Dendritic cell treated with granulocyte-macrophage colony-stimulating factor and Interleukin-4, amounts not matched to agents 40 ng/mL and 50 ng/mL, for 4 days (primary cell): Measurements from ENCODE around the gene UNC5B.

ENCODE experiments used
- H3K27ac Mint-ChIP-seq: one replicate; pipeline ENCODE4 v1.8.0; 2022; ENCODE audit warnings: mild to moderate bottlenecking, mixed read lengths
- H3K27me3 Mint-ChIP-seq: one replicate; pipeline ENCODE4 v1.8.0; 2022; ENCODE audit warnings: mild to moderate bottlenecking, mixed read lengths
- H3K36me3 Mint-ChIP-seq: one replicate; pipeline ENCODE4 v1.8.0; 2022; ENCODE audit warnings: low read depth, mixed read lengths
- H3K4me1 Mint-ChIP-seq: one replicate; pipeline ENCODE4 v1.8.0; 2022; ENCODE audit warnings: low read depth, mixed read lengths
- H3K4me3 Mint-ChIP-seq: one replicate; pipeline ENCODE4 v1.8.0; 2022; ENCODE audit warnings: mild to moderate bottlenecking, moderate library complexity, mixed read lengths
- H3K9me3 Mint-ChIP-seq: one replicate; pipeline ENCODE4 v1.8.0; 2022; ENCODE audit warnings: mixed read lengths
- intact Hi-C: fragments of 100-400 bp; cut with micrococcal nuclease; formaldehyde crosslinking; loops from one replicate; pipeline ENCODE4 v1.15.0; 2022

The UNC5B gene

DNA sequence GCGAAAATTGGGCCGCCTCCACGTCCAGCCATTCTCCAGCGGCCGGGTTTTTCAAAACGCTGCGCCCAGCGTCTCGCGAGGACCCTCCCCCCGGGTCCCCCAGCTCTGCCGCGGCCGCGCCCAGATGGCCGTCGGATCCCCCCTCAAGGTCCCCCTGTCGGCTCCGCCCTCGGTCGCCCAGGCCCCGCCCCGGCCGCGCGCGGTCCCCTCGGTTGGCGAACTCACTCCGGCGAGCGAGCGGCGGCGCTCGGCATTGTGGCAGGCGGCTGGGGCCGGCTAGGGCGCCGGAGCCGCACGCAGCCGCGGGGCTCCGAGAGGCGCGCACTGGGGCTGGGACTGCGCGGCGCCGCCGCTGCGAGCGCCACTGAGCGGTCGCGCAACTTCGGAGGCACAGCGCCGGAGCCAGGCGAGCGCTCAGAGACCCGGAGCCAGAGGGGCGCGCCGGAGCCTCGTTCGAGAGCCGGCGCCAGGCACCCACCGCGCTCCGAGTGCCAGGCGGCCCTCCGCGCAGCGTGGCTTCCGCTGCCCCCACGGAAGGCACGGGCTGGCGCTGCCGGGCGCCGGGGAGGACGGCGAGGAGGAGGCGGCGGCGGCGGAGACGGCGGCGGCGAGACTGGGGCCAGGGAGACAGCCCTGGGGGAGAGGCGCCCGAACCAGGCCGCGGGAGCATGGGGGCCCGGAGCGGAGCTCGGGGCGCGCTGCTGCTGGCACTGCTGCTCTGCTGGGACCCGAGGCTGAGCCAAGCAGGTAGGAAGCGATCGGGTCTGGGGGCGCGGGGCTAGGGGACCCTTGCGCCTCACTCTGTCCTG is at the start of gene UNC5B:
Gene UNC5B, plus strand, starts transcription at position 253 of the 809 bp plus-strand sequence. Its CDS starts 416 bp downstream, at position 669.
- peaks cover 77% of the 10 kb centered on the region for H3K27me3 Mint-ChIP-seq
- no peaks in the 10 kb centered on the region for H3K36me3 Mint-ChIP-seq
- H3K27ac Mint-ChIP-seq = peak within 1 kb of the TSS; percentile 21
- H3K4me3 Mint-ChIP-seq = peak within 1 kb of the TSS; percentile 76
- H3K9me3 Mint-ChIP-seq = no peaks in the 10 kb centered on the region
- intact Hi-C loops = loop anchor here (2.0 kb wide), 1 partner anchor 22 kb away; no protein-coding TSS in a partner anchor
- peaks cover 42% of the 10 kb centered on the region for H3K4me1 Mint-ChIP-seq

DNA sequence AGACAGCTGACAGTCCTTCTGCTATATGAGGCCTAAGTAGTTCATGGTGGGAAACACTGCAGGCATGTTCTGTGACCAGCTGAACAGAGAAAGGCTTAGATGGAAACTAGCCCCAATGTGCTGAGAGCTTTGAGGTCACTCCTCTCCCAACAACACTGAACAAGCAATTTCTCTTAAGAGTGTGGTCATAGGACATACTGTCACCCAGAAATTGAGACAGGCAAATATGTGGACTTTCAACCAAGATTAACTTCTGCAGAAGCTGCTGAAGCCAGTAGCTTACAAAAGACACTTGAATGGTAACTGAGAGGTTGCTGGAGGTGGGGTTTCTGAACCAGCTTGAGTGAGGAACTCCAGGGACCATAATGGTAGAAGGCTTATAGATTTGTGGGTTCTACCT is 38.9 kb upstream of the UNC5B start:
- peaks cover 3% of the 10 kb centered on the region for H3K27me3 Mint-ChIP-seq
- H3K9me3 Mint-ChIP-seq = no peaks in the 10 kb centered on the region
- no peaks in the 10 kb centered on the region for H3K4me1 Mint-ChIP-seq
- no peak overlapping the region for H3K4me3 Mint-ChIP-seq
- H3K36me3 Mint-ChIP-seq = no peaks in the 10 kb centered on the region
- intact Hi-C loops = no loop called here
- H3K27ac Mint-ChIP-seq = no peak overlapping the region

DNA sequence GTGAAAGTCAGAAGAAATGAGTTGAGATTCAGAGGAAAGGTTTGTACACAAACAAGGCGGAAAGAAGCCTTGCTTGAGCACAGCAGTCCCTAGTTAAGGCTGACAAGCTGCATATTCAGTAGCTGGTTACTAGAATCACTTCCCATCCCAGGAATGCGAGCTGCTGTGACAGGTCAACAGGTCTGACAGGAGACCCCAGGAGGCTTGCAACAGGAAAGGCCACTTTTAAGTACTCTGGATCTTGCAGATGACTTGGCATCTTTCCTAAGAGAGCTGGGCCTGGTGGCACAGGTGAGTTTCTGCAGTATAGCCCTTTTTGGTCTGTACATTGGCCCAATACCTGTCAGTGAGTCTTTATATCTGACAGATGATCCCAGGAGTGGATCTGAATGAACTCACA is 35.7 kb upstream of the UNC5B start:
- H3K36me3 Mint-ChIP-seq = no peaks in the 10 kb centered on the region
- no peak overlapping the region for H3K27ac Mint-ChIP-seq
- H3K4me3 Mint-ChIP-seq = no peak overlapping the region
- H3K27me3 Mint-ChIP-seq = peaks cover 1% of the 10 kb centered on the region
- intact Hi-C loops = no loop called here
- no peaks in the 10 kb centered on the region for H3K9me3 Mint-ChIP-seq
- H3K4me1 Mint-ChIP-seq = no peaks in the 10 kb centered on the region

DNA sequence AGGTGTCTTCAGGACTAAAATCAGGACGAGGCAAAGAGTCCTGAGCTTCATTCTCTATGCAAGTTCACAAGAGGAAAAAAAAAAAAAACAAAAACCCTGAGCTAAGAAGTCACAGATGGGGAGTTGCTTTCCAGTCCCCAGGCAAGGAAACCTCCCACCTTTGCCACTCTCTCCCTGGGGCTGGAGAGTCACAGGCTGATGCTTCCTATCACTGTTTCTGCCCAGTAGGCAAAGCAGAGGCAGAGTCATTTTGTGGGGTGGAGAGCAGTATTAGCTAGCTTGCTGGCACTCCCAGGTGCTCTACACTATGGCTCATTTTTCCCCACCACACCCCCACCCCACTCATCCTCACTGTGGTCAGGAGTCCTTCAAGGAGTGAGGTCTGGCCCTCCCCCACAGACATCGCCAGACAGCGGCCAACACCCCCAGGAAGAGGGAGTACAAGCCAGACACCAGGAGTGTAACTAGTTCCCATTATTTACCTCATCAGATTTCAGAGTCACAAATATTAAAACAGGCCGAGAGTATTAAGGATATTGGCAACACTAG is 34.6 kb upstream of the UNC5B start:
- no peak overlapping the region for H3K4me3 Mint-ChIP-seq
- H3K27ac Mint-ChIP-seq = no peak overlapping the region
- no peaks in the 10 kb centered on the region for H3K4me1 Mint-ChIP-seq
- intact Hi-C loops = no loop called here
- peaks cover 1% of the 10 kb centered on the region for H3K27me3 Mint-ChIP-seq
- no peaks in the 10 kb centered on the region for H3K36me3 Mint-ChIP-seq
- H3K9me3 Mint-ChIP-seq = no peaks in the 10 kb centered on the region

DNA sequence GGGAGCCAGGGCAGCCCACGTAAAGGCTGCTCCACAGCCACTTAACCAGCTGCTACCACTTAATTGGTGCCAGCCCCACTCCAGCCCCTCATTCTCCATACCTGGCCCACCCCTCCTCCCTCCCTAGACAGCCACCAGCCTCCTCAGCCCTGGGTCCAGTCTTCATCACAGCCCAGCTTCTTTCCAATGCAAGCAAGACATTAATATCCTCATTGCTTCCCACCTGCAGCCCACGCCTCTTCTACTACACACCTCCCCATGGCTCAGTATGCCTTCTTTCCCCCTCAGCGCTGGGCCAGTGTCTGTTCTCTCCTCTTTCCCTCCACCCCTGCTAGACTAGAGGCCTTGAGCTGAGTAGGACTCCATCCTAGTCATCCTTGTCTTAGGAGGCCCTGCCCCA is 33.5 kb upstream of the UNC5B start:
- no peak overlapping the region for H3K4me3 Mint-ChIP-seq
- intact Hi-C loops = no loop called here
- no peak overlapping the region for H3K27ac Mint-ChIP-seq
- H3K27me3 Mint-ChIP-seq = peaks cover 3% of the 10 kb centered on the region
- H3K36me3 Mint-ChIP-seq = no peaks in the 10 kb centered on the region
- no peaks in the 10 kb centered on the region for H3K9me3 Mint-ChIP-seq
- no peaks in the 10 kb centered on the region for H3K4me1 Mint-ChIP-seq

DNA sequence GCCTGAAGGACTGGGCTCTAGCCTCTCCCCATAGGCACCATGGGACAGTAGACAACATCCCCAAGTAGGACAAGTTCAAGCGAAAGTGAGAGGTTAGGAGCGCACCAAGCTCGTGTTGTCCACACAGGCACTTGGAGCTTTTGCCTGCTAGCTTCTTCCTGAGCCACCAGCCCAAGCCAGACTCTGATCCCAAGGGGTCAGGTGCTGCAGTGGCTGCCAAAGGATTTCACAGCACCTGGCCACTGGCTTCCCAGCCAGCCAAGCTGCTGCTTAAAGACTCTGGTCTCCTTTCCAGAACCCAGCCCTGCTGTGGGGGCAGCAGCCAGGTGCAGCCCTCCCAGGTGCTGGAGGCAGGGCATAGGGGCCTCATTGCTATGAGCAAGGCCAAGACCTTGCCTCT is 33.0 kb upstream of the UNC5B start:
- no peaks in the 10 kb centered on the region for H3K9me3 Mint-ChIP-seq
- peaks cover 3% of the 10 kb centered on the region for H3K27me3 Mint-ChIP-seq
- intact Hi-C loops = no loop called here
- H3K4me3 Mint-ChIP-seq = no peak overlapping the region
- H3K36me3 Mint-ChIP-seq = no peaks in the 10 kb centered on the region
- H3K4me1 Mint-ChIP-seq = no peaks in the 10 kb centered on the region
- no peak overlapping the region for H3K27ac Mint-ChIP-seq

DNA sequence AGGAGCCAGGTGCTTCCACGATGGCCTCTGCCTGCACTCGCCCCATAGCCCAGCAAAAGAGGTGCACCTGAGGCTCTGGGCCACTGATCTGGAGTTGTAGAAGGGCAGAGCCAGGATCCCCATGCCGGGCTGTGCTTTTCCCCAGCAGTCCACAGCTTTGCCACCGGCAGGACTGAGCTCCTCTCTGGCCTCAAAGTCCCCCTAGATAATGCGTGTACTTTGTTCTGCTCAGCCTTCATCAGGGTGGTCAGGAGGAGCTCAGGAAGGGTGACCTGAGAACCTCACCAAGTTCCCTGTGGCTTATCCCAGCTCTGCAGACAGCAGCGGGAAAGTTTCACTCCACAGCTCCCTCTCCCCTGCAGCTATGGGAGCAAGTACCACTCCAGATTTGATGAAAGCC is 27.9 kb upstream of the UNC5B start:
- no peak overlapping the region for H3K27ac Mint-ChIP-seq
- no peaks in the 10 kb centered on the region for H3K4me1 Mint-ChIP-seq

DNA sequence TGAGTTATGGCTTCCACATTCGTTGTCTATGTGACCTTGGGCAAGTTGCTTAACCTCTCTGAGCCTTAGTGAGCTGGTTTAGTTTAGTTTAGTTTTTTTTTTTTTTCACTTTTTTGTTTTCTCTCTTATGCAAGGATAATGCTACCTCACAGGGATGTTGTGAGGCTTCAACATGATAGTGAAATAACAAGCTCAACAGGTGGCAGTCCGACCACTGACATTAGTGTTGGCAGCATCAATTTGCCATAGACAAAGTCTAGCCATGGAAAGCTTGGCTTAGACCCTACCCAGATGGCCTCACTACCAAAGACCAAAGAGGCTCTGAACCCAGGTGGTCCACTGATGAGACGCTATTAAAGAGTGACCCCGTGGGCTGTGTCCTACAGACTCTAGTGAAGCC is 27.2 kb upstream of the UNC5B start:
- H3K9me3 Mint-ChIP-seq = no peaks in the 10 kb centered on the region
- H3K4me1 Mint-ChIP-seq = no peaks in the 10 kb centered on the region
- no peak overlapping the region for H3K27ac Mint-ChIP-seq
- H3K36me3 Mint-ChIP-seq = no peaks in the 10 kb centered on the region
- intact Hi-C loops = no loop called here
- peaks cover 1% of the 10 kb centered on the region for H3K27me3 Mint-ChIP-seq
- no peak overlapping the region for H3K4me3 Mint-ChIP-seq

More for the DNA sequence above, 27.9 kb upstream of the UNC5B start:
- Mint-ChIP-seq H3K4me3 (no peak overlapping the region), H3K9me3 (no peaks in the 10 kb centered on the region), H3K36me3 (no peaks in the 10 kb centered on the region), H3K27me3 (peaks cover 1% of the 10 kb centered on the region)
- intact Hi-C loops = no loop called here

DNA sequence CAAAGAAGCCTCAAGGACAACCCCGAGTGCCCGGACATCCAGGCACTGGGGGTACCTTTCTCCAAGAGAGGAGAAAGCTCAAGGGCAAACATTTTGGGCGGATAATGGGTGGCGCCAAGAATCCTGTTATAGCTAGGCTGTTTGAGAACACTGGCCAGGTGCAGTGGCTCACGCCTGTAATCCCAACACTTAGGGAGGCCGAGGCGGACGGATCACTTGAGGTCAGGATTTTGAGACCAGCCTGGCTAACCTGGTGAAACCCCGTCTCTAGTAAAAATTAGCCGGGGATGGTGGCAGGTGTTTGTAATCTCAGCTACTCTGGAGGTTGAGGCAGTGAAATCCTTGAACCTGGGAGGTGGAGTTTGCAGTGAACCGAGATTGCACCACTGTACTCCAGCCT is 25.2 kb upstream of the UNC5B start:
- intact Hi-C loops = no loop called here
- Mint-ChIP-seq H3K4me3 (no peak overlapping the region), H3K36me3 (no peaks in the 10 kb centered on the region), H3K4me1 (no peaks in the 10 kb centered on the region), H3K9me3 (no peaks in the 10 kb centered on the region), H3K27me3 (peaks cover 7% of the 10 kb centered on the region), H3K27ac (no peak overlapping the region)

DNA sequence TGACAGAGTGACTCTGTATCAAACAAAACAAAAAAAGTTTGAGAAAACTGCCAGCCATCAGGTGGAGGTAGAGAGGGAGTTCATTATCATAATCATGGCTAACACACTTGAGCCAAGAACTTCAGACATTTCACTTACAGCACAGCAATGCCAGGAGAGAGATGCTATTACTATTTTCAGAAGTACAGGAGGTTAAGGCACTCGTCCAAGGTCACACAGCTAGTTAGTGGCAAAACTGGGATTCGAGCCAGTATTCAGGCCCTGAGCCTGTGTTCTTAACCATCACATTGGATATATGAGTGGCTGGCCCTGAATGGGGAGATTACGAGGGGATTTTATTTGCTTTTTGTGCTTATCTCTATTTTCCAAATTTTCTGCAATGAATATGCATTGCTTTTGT is 24.8 kb upstream of the UNC5B start:
- intact Hi-C loops = no loop called here
- Mint-ChIP-seq H3K4me1 (no peaks in the 10 kb centered on the region), H3K9me3 (no peaks in the 10 kb centered on the region)

DNA sequence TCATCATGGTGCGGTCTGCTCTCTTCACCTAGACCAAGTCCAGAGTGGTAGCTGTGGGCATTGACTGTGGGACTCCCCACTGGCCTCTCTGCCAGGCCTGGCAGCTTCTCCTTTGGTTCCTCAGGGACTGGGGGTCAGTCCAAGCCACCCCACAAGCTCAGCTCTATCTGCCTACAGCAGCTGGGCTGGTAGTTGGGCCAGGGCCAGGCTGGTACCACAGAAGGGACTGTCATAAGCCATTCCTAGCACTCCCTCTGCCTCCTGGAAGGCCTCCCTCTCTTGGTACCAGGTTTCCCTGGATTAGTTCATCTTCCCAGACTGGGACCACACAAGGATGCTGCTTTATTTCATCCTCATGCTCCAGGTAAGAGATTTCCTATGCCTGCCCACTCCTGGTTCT is 24.2 kb upstream of the UNC5B start:
- Mint-ChIP-seq H3K4me3 (no peak overlapping the region), H3K36me3 (no peaks in the 10 kb centered on the region), H3K27ac (no peak overlapping the region), H3K4me1 (no peaks in the 10 kb centered on the region), H3K27me3 (peaks cover 7% of the 10 kb centered on the region), H3K9me3 (no peaks in the 10 kb centered on the region)
- intact Hi-C loops = no loop called here

More for the DNA sequence above, 24.8 kb upstream of the UNC5B start:
- Mint-ChIP-seq H3K27ac (no peak overlapping the region), H3K4me3 (no peak overlapping the region), H3K36me3 (no peaks in the 10 kb centered on the region), H3K27me3 (peaks cover 7% of the 10 kb centered on the region)

DNA sequence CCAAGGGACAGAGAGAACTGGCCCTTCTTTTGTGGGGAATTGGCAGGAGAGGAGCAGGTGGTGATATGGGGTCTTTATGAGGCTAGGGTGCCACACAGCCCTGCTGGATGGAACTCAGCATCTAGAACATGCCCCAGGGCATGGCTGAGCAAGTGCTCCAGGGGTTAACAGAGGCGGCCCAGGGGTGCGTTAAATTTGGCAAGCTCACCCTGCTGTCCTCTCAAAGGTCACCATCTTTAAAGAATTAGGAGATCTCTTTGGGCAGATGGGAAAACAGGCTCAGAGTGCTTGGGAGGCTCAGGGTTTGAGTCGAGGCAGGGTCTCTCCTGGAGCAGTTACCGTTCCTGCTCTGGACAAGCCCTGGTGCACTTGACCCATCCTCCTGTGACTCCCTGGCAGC is 21.4 kb upstream of the UNC5B start:
- H3K27me3 Mint-ChIP-seq = peaks cover 7% of the 10 kb centered on the region
- H3K36me3 Mint-ChIP-seq = no peaks in the 10 kb centered on the region
- H3K9me3 Mint-ChIP-seq = no peaks in the 10 kb centered on the region
- H3K4me1 Mint-ChIP-seq = no peaks in the 10 kb centered on the region
- no peak overlapping the region for H3K27ac Mint-ChIP-seq
- H3K4me3 Mint-ChIP-seq = no peak overlapping the region
- intact Hi-C loops = no loop called here

DNA sequence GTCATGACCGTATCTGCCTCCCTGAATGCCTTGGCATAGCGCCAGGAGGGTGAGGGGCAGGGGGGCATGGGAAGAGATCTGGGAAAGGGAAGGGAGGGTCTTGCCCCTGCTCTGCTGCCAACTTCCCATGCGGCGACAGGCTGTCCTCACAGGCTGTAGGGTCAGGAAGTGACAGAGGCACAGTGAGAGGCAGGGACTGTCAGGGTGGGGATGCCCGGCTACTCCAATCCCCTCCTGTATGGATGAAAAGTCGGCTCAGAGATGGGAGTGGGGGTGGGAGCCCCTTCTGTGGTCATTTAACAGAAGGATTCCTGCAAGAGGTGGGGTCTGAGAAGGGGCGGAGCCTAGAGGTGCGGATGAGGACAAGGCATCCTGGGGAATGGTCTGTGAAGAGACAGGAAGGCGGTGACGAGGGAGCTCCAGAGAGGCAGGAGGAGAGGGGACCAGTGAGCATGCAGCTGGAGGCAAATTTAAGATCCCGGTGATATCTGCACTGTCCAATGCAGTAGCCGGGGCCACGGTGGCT is 20.8 kb upstream of the UNC5B start:
- H3K36me3 Mint-ChIP-seq = no peaks in the 10 kb centered on the region
- H3K4me3 Mint-ChIP-seq = no peak overlapping the region
- H3K9me3 Mint-ChIP-seq = no peaks in the 10 kb centered on the region
- intact Hi-C loops = no loop called here
- H3K27ac Mint-ChIP-seq = no peak overlapping the region
- peaks cover 9% of the 10 kb centered on the region for H3K27me3 Mint-ChIP-seq
- H3K4me1 Mint-ChIP-seq = no peaks in the 10 kb centered on the region

DNA sequence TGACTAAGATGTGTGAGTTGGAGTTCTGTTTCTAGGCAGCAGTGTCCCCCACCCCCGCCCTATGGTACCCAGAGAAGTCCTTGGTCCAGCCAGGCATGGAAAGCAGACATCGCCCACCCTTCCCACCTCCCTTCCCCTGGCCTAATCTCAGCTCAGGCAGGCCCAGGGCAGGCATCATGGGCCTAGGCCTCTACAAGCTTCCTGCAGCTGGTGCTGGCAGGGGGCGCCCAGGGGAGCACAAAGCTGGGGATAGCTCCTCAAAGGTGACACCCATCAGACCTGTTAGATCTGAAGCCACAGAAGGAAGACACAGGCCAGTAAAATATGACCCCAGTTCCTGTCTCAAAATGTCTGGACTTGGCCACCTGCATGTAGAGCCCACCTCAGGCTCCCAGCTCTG is 18.9 kb upstream of the UNC5B start:
- no peaks in the 10 kb centered on the region for H3K36me3 Mint-ChIP-seq
- H3K4me3 Mint-ChIP-seq = no peak overlapping the region
- H3K27ac Mint-ChIP-seq = no peak overlapping the region
- intact Hi-C loops = no loop called here
- peaks cover 9% of the 10 kb centered on the region for H3K27me3 Mint-ChIP-seq
- no peaks in the 10 kb centered on the region for H3K4me1 Mint-ChIP-seq
- peaks cover 16% of the 10 kb centered on the region for H3K9me3 Mint-ChIP-seq
